Panc1 (cell line): ENCODE measurements around the gene CEP41. TPM values are rescaled to one million over a fixed set of nuclear protein-coding genes. Genes with fewer than 3 reads are reported as not detected.

Experiments used
- ATAC-seq: fragments of 200-7000 bp; cut with Tn5 transposase; 2 replicates; pipeline ENCODE4 v1.9.1; 2020; ENCODE audit warnings: mild to moderate bottlenecking, moderate library complexity
- BruUV-seq: library from RNA; stranded (reverse); fragments of 400-500 nt; replicated peaks from 2 replicates; lab custom pipeline; 2021; lab: Mats Ljungman, UMichigan
- CTCF ChIA-PET: fragments of 300-600 bp; sonication (Branson Sonifier 250); formaldehyde crosslinking; loops from one replicate; lab custom pipeline; 2022; ENCODE audit warnings: antibody characterized with exemption; lab: Charles Lee
- POLR2A ChIA-PET: fragments of 300-600 bp; sonication (Branson Sonifier 250); formaldehyde crosslinking; loops from one replicate; lab custom pipeline; 2022; ENCODE audit warnings: antibody characterized with exemption; lab: Charles Lee
- DNase-seq: peaks from one replicate; pipeline ENCODE4 v3.0.0-alpha.2; 2010; ENCODE audit warnings: low read depth, low spot score
- H3K27ac ChIP-seq: 2 replicates; pipeline ENCODE4 v1.5.1; 2011; ENCODE audit warnings: mild to moderate bottlenecking, low read length, inconsistent platforms
- H3K27me3 ChIP-seq: fragments of 200-500 bp; sonication (Bioruptor generic); 2 replicates; pipeline ENCODE4 v1.6.0; 2014; ENCODE audit warnings: low read length, inconsistent platforms; ENCODE audit not compliant: control insufficient read depth, insufficient read depth
- H3K36me3 ChIP-seq: fragments of 200-500 bp; sonication (Bioruptor generic); 2 replicates; pipeline ENCODE4 v1.5.1; 2014; ENCODE audit warnings: inconsistent platforms, mild to moderate bottlenecking, low read length, moderate library complexity; ENCODE audit not compliant: control insufficient read depth, insufficient read depth
- H3K4me1 ChIP-seq: 2 replicates; pipeline ENCODE4 v1.5.1; 2011; ENCODE audit warnings: inconsistent platforms, mild to moderate bottlenecking, low read length, moderate library complexity; ENCODE audit not compliant: control insufficient read depth, insufficient read depth
- H3K4me3 ChIP-seq, 2 experiments: 2 replicates each; pipeline ENCODE4 v1.5.1; 2011 to 2012; ENCODE audit warnings: low read depth in 2 of 2, low read length in 2 of 2, mild to moderate bottlenecking in 2 of 2, inconsistent platforms in 1 of 2, moderate library complexity in 1 of 2
- H3K9me3 ChIP-seq: fragments of 200-500 bp; sonication (Bioruptor generic); 2 replicates; pipeline ENCODE4 v1.5.1; 2014; ENCODE audit warnings: low read depth, mild to moderate bottlenecking, inconsistent platforms, low read length, moderate library complexity; ENCODE audit not compliant: control insufficient read depth, insufficient read depth
- CTCF ChIP-seq: fragments of 450-650 bp; IDR thresholded peaks from 2 replicates; pipeline ENCODE4 v1.5.1; 2017; ENCODE audit warnings: mild to moderate bottlenecking
- POLR2AphosphoS5 ChIP-seq: IDR thresholded peaks from 2 replicates; pipeline ENCODE4 v1.6.1; 2012; ENCODE audit warnings: mild to moderate bottlenecking, low read depth, low read length, moderate library complexity
- REST ChIP-seq, 2 experiments: IDR thresholded peaks; 2 replicates each; pipeline ENCODE4 v1.6.1; 2011 to 2012; ENCODE audit warnings: low read depth in 2 of 2, control low read depth in 1 of 2, low read length in 1 of 2, mild to moderate bottlenecking in 1 of 2, moderate library complexity in 1 of 2; ENCODE audit not compliant: insufficient read depth in 1 of 2
- SIN3A ChIP-seq: IDR thresholded peaks from 2 replicates; pipeline ENCODE4 v1.6.1; 2012; ENCODE audit warnings: low read depth, mild to moderate bottlenecking, low read length, moderate library complexity, borderline replicate concordance; ENCODE audit not compliant: insufficient read depth
- TCF7L2 ChIP-seq: IDR thresholded peaks from 2 replicates; pipeline ENCODE4 v1.6.1; 2011; ENCODE audit warnings: mild to moderate bottlenecking, low read depth, low read length, inconsistent platforms
- in situ Hi-C: cut with HindIII; loops from 2 replicates; pipeline ENCODE4 v1.10.0; 2016; ENCODE audit warnings: low sequenced_read_pairs, low pct_unique_long_range_greater_than_20kb
- intact Hi-C: fragments of 100-400 bp; cut with micrococcal nuclease; formaldehyde crosslinking; loops from one replicate; pipeline ENCODE4 v1.10.0; 2022; ENCODE audit not compliant: unreplicated experiment
- total RNA-seq: library from RNA; stranded (reverse); gene quantifications from one replicate; pipeline ENCODE4 v1.2.1, GENCODE V29; 2021; ENCODE audit not compliant: unreplicated experiment

The CEP41 gene
- total RNA-seq, 1 experiment from 2014 or later = 13.2 TPM

GRCh38 chr7:130432886-130433285, 7.9 kb downstream of the CEP41 start:
- in situ Hi-C loops = no loop called here
- no TSS peak for BruUV-seq
- intact Hi-C loops = no loop called here
- Histone ChIP-seq H3K4me1 (no peaks in the 10 kb centered on the region), H3K4me3 (no peak overlapping the region), H3K27ac (no peak overlapping the region), H3K36me3 (no peaks in the 10 kb centered on the region), H3K27me3 (no peaks in the 10 kb centered on the region), H3K9me3 (no peaks in the 10 kb centered on the region)
- POLR2A ChIA-PET = no interaction called here
- CTCF ChIA-PET = no interaction called here
- DNase-seq (no peak), ATAC-seq (no peak)
- TF ChIP-seq CTCF (no peak), POLR2AphosphoS5 (no peak), REST (IDR thresholded peaks at IDR 0.05; ENCODE audit: insufficient read depth in 1 of 2, low read depth in 2 of 2, low read length in 1 of 2) (no peak), SIN3A (no peak), TCF7L2 (no peak)

GRCh38 chr7:130430841-130431666, 9.8 kb downstream of the CEP41 start:
- H3K27me3 ChIP-seq = no peaks in the 10 kb centered on the region
- ChIA-PET POLR2A (no interaction called here), CTCF (no interaction called here)
- TF ChIP-seq TCF7L2 (no peak), POLR2AphosphoS5 (no peak), CTCF (no peak), REST (IDR thresholded peaks at IDR 0.05; ENCODE audit: insufficient read depth in 1 of 2, low read depth in 2 of 2, low read length in 1 of 2) (no peak), SIN3A (no peak)
- no peak for DNase-seq
- in situ Hi-C loops (no loop called here), intact Hi-C loops (no loop called here)
- no peaks in the 10 kb centered on the region for H3K9me3 ChIP-seq
- no peaks in the 10 kb centered on the region for H3K4me1 ChIP-seq
- H3K4me3 ChIP-seq = no peak overlapping the region
- no peak for ATAC-seq
- no peaks in the 10 kb centered on the region for H3K36me3 ChIP-seq
- H3K27ac ChIP-seq = no peak overlapping the region
- BruUV-seq = no TSS peak
